Measurements from ENCODE around the gene GTF3A.

The GTF3A gene

DNA sequence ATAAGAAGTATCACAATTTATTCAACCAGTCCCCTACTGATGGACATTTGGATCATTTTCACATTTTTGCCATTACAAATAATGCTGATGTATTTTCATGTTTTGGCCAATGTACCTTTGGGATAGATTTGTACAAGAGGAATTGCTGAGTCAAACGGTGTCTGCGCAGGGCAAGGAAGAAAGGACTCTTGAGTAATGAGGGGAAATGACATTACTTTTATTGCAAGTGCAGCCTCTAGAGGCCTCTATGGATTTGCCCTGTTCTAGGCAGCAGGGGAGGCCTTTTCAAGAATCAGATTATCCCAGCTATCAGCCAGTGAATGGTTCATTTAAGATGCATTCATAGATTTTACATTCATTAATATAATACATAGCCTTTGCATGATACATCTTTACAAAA, 32.9 kb upstream of the GTF3A start:
- TF ChIP-seq, protein P1, sequence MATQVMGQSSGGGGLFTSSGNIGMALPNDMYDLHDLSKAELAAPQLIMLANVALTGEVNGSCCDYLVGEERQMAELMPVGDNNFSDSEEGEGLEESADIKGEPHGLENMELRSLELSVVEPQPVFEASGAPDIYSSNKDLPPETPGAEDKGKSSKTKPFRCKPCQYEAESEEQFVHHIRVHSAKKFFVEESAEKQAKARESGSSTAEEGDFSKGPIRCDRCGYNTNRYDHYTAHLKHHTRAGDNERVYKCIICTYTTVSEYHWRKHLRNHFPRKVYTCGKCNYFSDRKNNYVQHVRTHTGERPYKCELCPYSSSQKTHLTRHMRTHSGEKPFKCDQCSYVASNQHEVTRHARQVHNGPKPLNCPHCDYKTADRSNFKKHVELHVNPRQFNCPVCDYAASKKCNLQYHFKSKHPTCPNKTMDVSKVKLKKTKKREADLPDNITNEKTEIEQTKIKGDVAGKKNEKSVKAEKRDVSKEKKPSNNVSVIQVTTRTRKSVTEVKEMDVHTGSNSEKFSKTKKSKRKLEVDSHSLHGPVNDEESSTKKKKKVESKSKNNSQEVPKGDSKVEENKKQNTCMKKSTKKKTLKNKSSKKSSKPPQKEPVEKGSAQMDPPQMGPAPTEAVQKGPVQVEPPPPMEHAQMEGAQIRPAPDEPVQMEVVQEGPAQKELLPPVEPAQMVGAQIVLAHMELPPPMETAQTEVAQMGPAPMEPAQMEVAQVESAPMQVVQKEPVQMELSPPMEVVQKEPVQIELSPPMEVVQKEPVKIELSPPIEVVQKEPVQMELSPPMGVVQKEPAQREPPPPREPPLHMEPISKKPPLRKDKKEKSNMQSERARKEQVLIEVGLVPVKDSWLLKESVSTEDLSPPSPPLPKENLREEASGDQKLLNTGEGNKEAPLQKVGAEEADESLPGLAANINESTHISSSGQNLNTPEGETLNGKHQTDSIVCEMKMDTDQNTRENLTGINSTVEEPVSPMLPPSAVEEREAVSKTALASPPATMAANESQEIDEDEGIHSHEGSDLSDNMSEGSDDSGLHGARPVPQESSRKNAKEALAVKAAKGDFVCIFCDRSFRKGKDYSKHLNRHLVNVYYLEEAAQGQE (IDR thresholded peaks at IDR 0.05; ENCODE audit: insufficient replicate concordance, low read depth), result no peak
- no peak for TF ChIP-seq POLR2AphosphoS5 (IDR thresholded peaks at IDR 0.05; ENCODE audit: low read depth)
- no peak for TF ChIP-seq GABPA (IDR thresholded peaks at IDR 0.05; ENCODE audit: low read depth)
- TF ChIP-seq SPI1 (IDR thresholded peaks at IDR 0.05; ENCODE audit: borderline replicate concordance, low read depth), result no peak
- TF ChIP-seq, protein P2, sequence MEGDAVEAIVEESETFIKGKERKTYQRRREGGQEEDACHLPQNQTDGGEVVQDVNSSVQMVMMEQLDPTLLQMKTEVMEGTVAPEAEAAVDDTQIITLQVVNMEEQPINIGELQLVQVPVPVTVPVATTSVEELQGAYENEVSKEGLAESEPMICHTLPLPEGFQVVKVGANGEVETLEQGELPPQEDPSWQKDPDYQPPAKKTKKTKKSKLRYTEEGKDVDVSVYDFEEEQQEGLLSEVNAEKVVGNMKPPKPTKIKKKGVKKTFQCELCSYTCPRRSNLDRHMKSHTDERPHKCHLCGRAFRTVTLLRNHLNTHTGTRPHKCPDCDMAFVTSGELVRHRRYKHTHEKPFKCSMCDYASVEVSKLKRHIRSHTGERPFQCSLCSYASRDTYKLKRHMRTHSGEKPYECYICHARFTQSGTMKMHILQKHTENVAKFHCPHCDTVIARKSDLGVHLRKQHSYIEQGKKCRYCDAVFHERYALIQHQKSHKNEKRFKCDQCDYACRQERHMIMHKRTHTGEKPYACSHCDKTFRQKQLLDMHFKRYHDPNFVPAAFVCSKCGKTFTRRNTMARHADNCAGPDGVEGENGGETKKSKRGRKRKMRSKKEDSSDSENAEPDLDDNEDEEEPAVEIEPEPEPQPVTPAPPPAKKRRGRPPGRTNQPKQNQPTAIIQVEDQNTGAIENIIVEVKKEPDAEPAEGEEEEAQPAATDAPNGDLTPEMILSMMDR (IDR thresholded peaks at IDR 0.05; ENCODE audit: insufficient read depth, low read length), result no peak
- Histone ChIP-seq H3K27ac (replicated peaks) (no peak overlapping the region), H3K4me3 (replicated peaks; ENCODE audit: insufficient read depth, low read length) (no peak overlapping the region), H3K27me3 (ENCODE audit: insufficient read depth, poor library complexity, severe bottlenecking) (no peaks in the 10 kb centered on the region)
- DNase-seq (ENCODE audit: low read depth in 1 of 2, low spot score in 1 of 2), result peak in 1 of 2 experiments; percentile 37

DNA sequence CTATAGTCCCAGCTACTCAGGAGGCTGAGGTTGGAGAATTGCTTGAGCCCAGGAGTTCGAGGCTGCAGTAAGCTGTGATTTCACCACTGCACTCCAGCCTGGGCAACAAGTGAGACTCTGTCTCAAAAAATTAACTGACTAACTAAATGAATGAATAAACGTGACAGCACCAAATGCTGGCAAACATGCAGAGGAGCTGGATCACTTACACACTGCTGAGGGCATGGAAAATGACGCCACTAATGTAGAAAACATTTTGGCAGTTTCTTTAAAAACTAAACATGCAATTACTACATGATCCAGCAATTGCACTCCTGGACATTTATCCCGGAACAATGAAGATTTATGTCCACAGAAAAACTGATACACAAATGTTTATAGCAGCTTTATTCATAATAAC, 31.3 kb upstream of the GTF3A start:
- no peak for DNase-seq (ENCODE audit: low read depth in 1 of 2, low spot score in 1 of 2)
- no peak for TF ChIP-seq POLR2AphosphoS5 (IDR thresholded peaks at IDR 0.05; ENCODE audit: low read depth)
- TF ChIP-seq, protein P1 (IDR thresholded peaks at IDR 0.05; ENCODE audit: insufficient replicate concordance, low read depth), result no peak
- TF ChIP-seq SPI1 (IDR thresholded peaks at IDR 0.05; ENCODE audit: borderline replicate concordance, low read depth), result no peak
- TF ChIP-seq, protein P2 (IDR thresholded peaks at IDR 0.05; ENCODE audit: insufficient read depth, low read length), result no peak
- TF ChIP-seq GABPA (IDR thresholded peaks at IDR 0.05; ENCODE audit: low read depth), result no peak
- no peak overlapping the region for H3K4me3 ChIP-seq (replicated peaks; ENCODE audit: insufficient read depth, low read length)
- H3K27ac ChIP-seq (replicated peaks), result no peak overlapping the region
- no peaks in the 10 kb centered on the region for H3K27me3 ChIP-seq (ENCODE audit: insufficient read depth, poor library complexity, severe bottlenecking)

DNA sequence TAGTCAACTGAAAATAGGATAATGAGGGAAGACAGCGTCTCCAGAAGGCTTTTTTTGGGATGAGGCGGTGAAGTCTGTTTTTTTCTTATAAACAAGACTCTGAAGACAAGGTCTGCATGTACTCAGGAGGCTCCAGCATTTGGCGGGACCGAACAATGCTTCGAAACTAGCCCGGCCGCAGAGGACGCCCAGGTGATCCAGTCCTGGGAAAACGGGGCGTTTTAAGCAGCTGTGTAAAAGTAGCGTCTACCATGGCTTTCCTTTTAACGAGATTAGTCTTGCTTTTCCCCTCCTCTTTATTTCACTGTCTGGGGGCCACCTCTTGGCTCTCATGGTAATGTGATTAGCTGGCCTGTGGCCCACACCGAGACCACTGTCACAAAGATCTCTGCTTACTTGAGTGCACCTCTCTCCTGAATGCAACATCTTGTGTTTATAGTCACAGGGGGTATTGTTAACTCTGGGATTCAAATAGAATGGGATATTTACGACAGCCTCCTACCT, 29.4 kb upstream of the GTF3A start:
- TF ChIP-seq GABPA (IDR thresholded peaks at IDR 0.05; ENCODE audit: low read depth), result no peak
- TF ChIP-seq, protein P2 (IDR thresholded peaks at IDR 0.05; ENCODE audit: insufficient read depth, low read length), result no peak
- no peak for TF ChIP-seq SPI1 (IDR thresholded peaks at IDR 0.05; ENCODE audit: borderline replicate concordance, low read depth)
- TF ChIP-seq POLR2AphosphoS5 (IDR thresholded peaks at IDR 0.05; ENCODE audit: low read depth), result no peak
- TF ChIP-seq, protein P1 (IDR thresholded peaks at IDR 0.05; ENCODE audit: insufficient replicate concordance, low read depth), result no peak
- Histone ChIP-seq H3K4me3 (replicated peaks; ENCODE audit: insufficient read depth, low read length) (no peak overlapping the region), H3K27ac (replicated peaks) (no peak overlapping the region), H3K27me3 (ENCODE audit: insufficient read depth, poor library complexity, severe bottlenecking) (no peaks in the 10 kb centered on the region)
- no peak for DNase-seq (ENCODE audit: low read depth in 1 of 2, low spot score in 1 of 2)
